ENCODE data around the gene PRRX2. TPM values are rescaled to one million over a fixed set of nuclear protein-coding genes. Genes with fewer than 3 reads are reported as not detected.
A peak's percentile ranks its signal among the peaks of the same experiment; 100 is the strongest.

PRRX2 gene
- total RNA-seq, 1 experiment from 2014 or later = not detected

- CTCF ChIA-PET = interaction anchor here (0.6 to 0.7 kb wide), 2 partner anchors 476 to 512 kb away, joined by 3 read pairs; no protein-coding TSS in a partner anchor
- H3K4me3 Mint-ChIP-seq (ENCODE audit: low read depth, unreplicated experiment) = no peak overlapping the region
- no peaks in the 10 kb centered on the region for H3K9me3 Mint-ChIP-seq (ENCODE audit: low read depth, unreplicated experiment)
- H3K27me3 Mint-ChIP-seq (ENCODE audit: unreplicated experiment) = no peaks in the 10 kb centered on the region
- H3K27ac Mint-ChIP-seq (ENCODE audit: unreplicated experiment) = peak overlapping the region; percentile 64
- H3K36me3 Mint-ChIP-seq (ENCODE audit: insufficient read depth, unreplicated experiment) = peaks cover 71% of the 10 kb centered on the region
- no peak for TF ChIP-seq CTCF (IDR thresholded peaks at IDR 0.05; ENCODE audit: unreplicated experiment)
- intact Hi-C loops (cut with micrococcal nuclease; ENCODE audit: unreplicated experiment) = no loop called here
- BruUV-seq (replicated peaks) = no TSS peak
- DNase-seq = no peak
- no peaks in the 10 kb centered on the region for H3K4me1 Mint-ChIP-seq (ENCODE audit: low read depth, unreplicated experiment)
These were observed 27.6 kb upstream of the PRRX2 start for GRCh38 chr9:129637673-129638439.

GRCh38 chr9:129639034-129639630 lies 26.3 kb upstream of the PRRX2 start:
- H3K36me3 Mint-ChIP-seq (ENCODE audit: insufficient read depth, unreplicated experiment) = peaks cover 61% of the 10 kb centered on the region
- DNase-seq = no peak
- no peak overlapping the region for H3K27ac Mint-ChIP-seq (ENCODE audit: unreplicated experiment)
- H3K4me3 Mint-ChIP-seq (ENCODE audit: low read depth, unreplicated experiment) = no peak overlapping the region
- no peak for TF ChIP-seq CTCF (IDR thresholded peaks at IDR 0.05; ENCODE audit: unreplicated experiment)
- H3K4me1 Mint-ChIP-seq (ENCODE audit: low read depth, unreplicated experiment) = no peaks in the 10 kb centered on the region
- no peaks in the 10 kb centered on the region for H3K9me3 Mint-ChIP-seq (ENCODE audit: low read depth, unreplicated experiment)
- CTCF ChIA-PET = no interaction called here
- no peaks in the 10 kb centered on the region for H3K27me3 Mint-ChIP-seq (ENCODE audit: unreplicated experiment)
- BruUV-seq (replicated peaks) = no TSS peak
- intact Hi-C loops (cut with micrococcal nuclease; ENCODE audit: unreplicated experiment) = no loop called here

GRCh38 chr9:129639756-129640085 lies 25.7 kb upstream of the PRRX2 start:
- Mint-ChIP-seq H3K36me3 (ENCODE audit: insufficient read depth, unreplicated experiment) (peaks cover 61% of the 10 kb centered on the region), H3K4me1 (ENCODE audit: low read depth, unreplicated experiment) (no peaks in the 10 kb centered on the region), H3K27me3 (ENCODE audit: unreplicated experiment) (no peaks in the 10 kb centered on the region), H3K9me3 (ENCODE audit: low read depth, unreplicated experiment) (no peaks in the 10 kb centered on the region), H3K4me3 (ENCODE audit: low read depth, unreplicated experiment) (peak overlapping the region; percentile 83), H3K27ac (ENCODE audit: unreplicated experiment) (peak overlapping the region; percentile 33)
- no TSS peak for BruUV-seq (replicated peaks)
- DNase-seq = no peak
- CTCF ChIA-PET = interaction anchor here (1.0 kb wide), 1 partner anchor 14 kb away, joined by 3 read pairs; the partner anchor contains the start of gene NTMT1
- TF ChIP-seq CTCF (IDR thresholded peaks at IDR 0.05; ENCODE audit: unreplicated experiment) = no peak
- intact Hi-C loops (cut with micrococcal nuclease; ENCODE audit: unreplicated experiment) = loop anchor here (5.0 kb wide), 1 partner anchor 153 kb away; no protein-coding TSS in a partner anchor

GRCh38 chr9:129640086-129640870 lies 25.2 kb upstream of the PRRX2 start:
- intact Hi-C loops (cut with micrococcal nuclease; ENCODE audit: unreplicated experiment) = loop anchor here (5.0 kb wide), 1 partner anchor 152 kb away; no protein-coding TSS in a partner anchor
- peaks cover 56% of the 10 kb centered on the region for H3K36me3 Mint-ChIP-seq (ENCODE audit: insufficient read depth, unreplicated experiment)
- DNase-seq = no peak
- no peaks in the 10 kb centered on the region for H3K27me3 Mint-ChIP-seq (ENCODE audit: unreplicated experiment)
- BruUV-seq (replicated peaks) = no TSS peak
- H3K9me3 Mint-ChIP-seq (ENCODE audit: low read depth, unreplicated experiment) = no peaks in the 10 kb centered on the region
- no peaks in the 10 kb centered on the region for H3K4me1 Mint-ChIP-seq (ENCODE audit: low read depth, unreplicated experiment)
- peak overlapping the region; percentile 83 for H3K4me3 Mint-ChIP-seq (ENCODE audit: low read depth, unreplicated experiment)
- peak overlapping the region; percentile 33 for H3K27ac Mint-ChIP-seq (ENCODE audit: unreplicated experiment)
- TF ChIP-seq CTCF (IDR thresholded peaks at IDR 0.05; ENCODE audit: unreplicated experiment) = no peak
- CTCF ChIA-PET = interaction anchor here (0.6 to 1.0 kb wide), 2 partner anchors 15 to 435 kb away, joined by 3 to 7 read pairs; partner anchors contain the start of gene NTMT1
